Activated T-cell treated with anti-CD3 and anti-CD28 coated beads, Interleukin-2, amount 50 U/mL, for 24 hours (primary cell): ENCODE data around the gene FANCF.
"Not testable (repeated sequence)": the region's sequence is repeated elsewhere in the genome, so short reads cannot be mapped to it uniquely, and the experiment has no call there.

Experiments used
- DNase-seq: peaks from one replicate; pipeline ENCODE4 v3.0.0-alpha.2; 2020
- H3K27ac Mint-ChIP-seq: 2 replicates; pipeline ENCODE4 v1.8.0; 2020; ENCODE audit warnings: mild to moderate bottlenecking, mixed read lengths
- H3K27me3 Mint-ChIP-seq: 2 replicates; pipeline ENCODE4 v1.8.0; 2020; ENCODE audit warnings: mixed read lengths
- H3K36me3 Mint-ChIP-seq: 2 replicates; pipeline ENCODE4 v1.8.0; 2020; ENCODE audit warnings: low read depth, mixed read lengths
- H3K4me1 Mint-ChIP-seq: 2 replicates; pipeline ENCODE4 v1.8.0; 2020; ENCODE audit warnings: low read depth, mixed read lengths
- H3K4me3 Mint-ChIP-seq: 2 replicates; pipeline ENCODE4 v1.8.0; 2020; ENCODE audit warnings: mild to moderate bottlenecking, moderate library complexity, mixed read lengths
- H3K9me3 Mint-ChIP-seq: 2 replicates; pipeline ENCODE4 v1.8.0; 2020; ENCODE audit warnings: mixed read lengths

FANCF gene, protein sequence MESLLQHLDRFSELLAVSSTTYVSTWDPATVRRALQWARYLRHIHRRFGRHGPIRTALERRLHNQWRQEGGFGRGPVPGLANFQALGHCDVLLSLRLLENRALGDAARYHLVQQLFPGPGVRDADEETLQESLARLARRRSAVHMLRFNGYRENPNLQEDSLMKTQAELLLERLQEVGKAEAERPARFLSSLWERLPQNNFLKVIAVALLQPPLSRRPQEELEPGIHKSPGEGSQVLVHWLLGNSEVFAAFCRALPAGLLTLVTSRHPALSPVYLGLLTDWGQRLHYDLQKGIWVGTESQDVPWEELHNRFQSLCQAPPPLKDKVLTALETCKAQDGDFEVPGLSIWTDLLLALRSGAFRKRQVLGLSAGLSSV

DNA sequence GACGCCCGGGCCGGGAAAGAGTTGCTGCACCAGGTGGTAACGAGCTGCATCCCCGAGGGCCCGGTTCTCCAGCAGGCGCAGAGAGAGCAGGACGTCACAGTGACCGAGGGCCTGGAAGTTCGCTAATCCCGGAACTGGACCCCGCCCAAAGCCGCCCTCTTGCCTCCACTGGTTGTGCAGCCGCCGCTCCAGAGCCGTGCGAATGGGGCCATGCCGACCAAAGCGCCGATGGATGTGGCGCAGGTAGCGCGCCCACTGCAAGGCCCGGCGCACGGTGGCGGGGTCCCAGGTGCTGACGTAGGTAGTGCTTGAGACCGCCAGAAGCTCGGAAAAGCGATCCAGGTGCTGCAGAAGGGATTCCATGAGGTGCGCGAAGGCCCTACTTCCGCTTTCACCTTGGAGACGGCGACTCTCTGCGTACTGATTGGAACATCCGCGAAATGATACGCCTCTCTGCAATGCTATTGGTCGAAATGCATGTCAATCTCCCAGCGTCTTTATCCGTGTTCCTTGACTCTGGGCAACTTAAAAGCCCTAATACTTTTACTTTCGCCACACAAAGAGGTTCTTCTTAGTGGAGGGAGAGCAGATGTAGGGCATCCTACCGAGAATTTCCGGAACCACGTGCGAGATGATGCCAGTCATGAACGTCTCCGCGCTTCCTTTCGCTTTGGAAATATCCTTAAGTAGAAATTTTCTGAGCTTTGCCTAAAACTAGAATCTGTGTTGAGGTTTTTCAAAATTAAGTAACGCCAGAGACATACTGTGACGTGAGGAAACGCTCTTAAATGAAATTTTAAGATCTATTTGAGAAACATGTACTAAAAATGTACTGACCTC is at the start of gene FANCF:
Gene FANCF (minus strand): TSS at position 376 of the 840 bp plus-strand sequence. CDS start 13 bp downstream, at position 363.
- H3K27ac Mint-ChIP-seq, result peak within 1 kb of the TSS; percentile 99
- peak; percentile 90 for DNase-seq
- peaks cover 47% of the 10 kb centered on the region for H3K36me3 Mint-ChIP-seq
- no peaks in the 10 kb centered on the region for H3K27me3 Mint-ChIP-seq
- no peaks in the 10 kb centered on the region for H3K9me3 Mint-ChIP-seq
- H3K4me3 Mint-ChIP-seq, result peak within 1 kb of the TSS; percentile 98
- peaks cover 38% of the 10 kb centered on the region for H3K4me1 Mint-ChIP-seq

DNA sequence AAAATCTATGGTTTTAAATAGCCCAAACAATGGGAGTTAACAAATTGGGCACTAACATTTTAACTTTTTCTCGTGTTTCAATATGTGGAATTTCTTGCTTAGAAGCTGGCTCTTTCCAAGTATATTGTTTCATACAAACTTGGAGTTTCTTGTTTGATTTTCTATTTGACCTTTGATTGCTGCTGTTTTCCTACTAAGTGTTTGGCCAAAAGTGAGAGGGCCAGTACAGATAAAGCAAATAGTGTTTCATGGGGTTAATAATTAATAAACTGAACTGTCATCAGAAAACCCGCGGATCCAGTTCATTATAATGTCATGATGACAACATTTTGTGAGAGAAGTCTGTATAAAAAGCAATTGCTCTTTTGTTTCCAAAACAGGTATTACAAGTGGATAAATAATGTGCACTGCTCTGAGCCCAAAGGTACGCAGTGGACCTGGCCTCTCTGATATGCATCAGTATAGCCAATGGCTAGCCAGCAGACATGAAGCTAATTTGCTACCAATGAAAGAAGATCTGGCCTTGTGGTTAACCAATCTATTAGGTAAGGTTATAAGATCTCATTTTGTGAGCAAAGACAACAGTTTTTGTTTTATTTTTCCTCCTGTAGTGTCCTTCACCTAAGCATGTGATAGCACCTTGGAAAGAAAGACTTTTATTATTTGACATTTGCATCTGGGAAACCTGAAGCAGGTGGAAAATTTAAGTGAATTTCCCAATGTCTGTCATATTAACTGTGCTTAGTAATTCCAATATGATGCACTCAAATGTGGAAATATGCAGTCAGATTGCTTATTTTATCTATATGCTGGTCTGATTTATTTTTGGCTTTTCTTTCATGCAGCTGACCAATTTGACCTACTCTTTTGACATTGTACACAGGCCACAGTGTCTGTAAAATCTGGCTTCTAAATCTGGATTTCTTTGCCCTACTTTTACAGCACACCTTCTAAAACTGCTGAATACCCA is 49.1 kb upstream of the FANCF start:
- no peaks in the 10 kb centered on the region for H3K36me3 Mint-ChIP-seq

DNA sequence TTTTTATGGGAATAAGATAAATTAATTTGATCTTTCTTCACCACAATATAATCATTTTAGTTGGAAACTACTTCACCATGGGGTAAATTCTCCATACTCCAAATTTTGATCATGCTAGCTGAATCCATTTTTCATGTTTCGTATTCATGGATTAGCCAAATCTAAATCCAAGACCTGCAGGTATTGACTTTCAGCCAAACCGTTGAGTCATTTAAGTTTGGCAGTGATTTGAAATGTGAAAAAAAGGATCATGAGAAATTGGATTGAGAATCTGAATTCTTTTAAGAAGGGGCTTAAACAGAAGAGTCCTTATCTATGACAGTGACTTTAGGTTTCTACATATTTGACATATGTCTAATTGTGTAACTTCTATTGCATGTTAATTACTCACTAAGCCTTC is 46.1 kb upstream of the FANCF start:
- Mint-ChIP-seq H3K4me1 (peaks cover 11% of the 10 kb centered on the region), H3K4me3 (no peak overlapping the region), H3K27ac (no peak overlapping the region), H3K27me3 (peaks cover 34% of the 10 kb centered on the region), H3K36me3 (no peaks in the 10 kb centered on the region), H3K9me3 (no peaks in the 10 kb centered on the region)
- DNase-seq, result no peak

More for the DNA sequence above, 49.1 kb upstream of the FANCF start:
- no peaks in the 10 kb centered on the region for H3K4me1 Mint-ChIP-seq
- peaks cover 13% of the 10 kb centered on the region for H3K27me3 Mint-ChIP-seq
- DNase-seq, result no peak
- no peaks in the 10 kb centered on the region for H3K9me3 Mint-ChIP-seq
- H3K4me3 Mint-ChIP-seq, result no peak overlapping the region
- no peak overlapping the region for H3K27ac Mint-ChIP-seq

DNA sequence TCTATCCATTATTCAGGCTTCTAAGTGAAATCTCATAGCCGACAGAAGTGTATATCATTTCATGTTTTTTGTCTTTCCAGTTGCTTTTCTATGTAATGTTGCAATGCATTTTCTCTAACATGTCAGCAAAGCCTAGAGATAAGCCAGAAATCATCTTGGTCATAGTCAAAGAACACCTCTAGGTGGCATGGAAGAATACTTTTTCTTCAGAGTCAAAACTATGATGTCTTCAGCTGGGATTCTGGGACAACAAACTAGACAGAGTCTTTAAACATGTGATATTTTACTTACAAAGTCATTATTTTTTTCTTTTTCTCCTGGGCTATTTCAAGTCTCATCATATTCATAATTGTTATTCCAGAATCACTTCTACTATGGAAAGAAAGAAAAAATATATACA is 45.2 kb upstream of the FANCF start:
- Mint-ChIP-seq H3K27ac (no peak overlapping the region), H3K9me3 (no peaks in the 10 kb centered on the region), H3K4me1 (peaks cover 17% of the 10 kb centered on the region), H3K36me3 (no peaks in the 10 kb centered on the region), H3K4me3 (no peak overlapping the region), H3K27me3 (peaks cover 42% of the 10 kb centered on the region)
- no peak for DNase-seq

DNA sequence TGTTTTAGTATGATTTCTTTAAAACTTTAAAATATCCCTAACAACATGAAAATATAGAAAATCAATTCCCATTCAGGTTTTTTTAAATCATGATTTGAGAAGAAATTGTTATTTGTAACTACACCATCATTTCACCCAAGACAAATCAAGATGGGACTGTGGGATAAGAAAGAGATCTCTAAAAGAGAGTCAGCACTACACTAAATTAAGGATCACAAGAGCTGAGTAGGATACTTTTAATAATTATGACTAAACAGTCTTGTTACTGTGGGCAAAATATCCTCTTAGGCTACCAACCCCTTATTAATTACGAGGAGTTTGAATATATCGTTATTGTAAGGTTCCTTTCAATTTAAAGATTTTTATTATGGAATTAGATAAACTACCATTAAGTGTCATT is 43.7 kb upstream of the FANCF start:
- Mint-ChIP-seq H3K9me3 (no peaks in the 10 kb centered on the region), H3K4me3 (no peak overlapping the region), H3K27me3 (peaks cover 51% of the 10 kb centered on the region), H3K36me3 (no peaks in the 10 kb centered on the region), H3K27ac (no peak overlapping the region), H3K4me1 (peaks cover 17% of the 10 kb centered on the region)
- no peak for DNase-seq

DNA sequence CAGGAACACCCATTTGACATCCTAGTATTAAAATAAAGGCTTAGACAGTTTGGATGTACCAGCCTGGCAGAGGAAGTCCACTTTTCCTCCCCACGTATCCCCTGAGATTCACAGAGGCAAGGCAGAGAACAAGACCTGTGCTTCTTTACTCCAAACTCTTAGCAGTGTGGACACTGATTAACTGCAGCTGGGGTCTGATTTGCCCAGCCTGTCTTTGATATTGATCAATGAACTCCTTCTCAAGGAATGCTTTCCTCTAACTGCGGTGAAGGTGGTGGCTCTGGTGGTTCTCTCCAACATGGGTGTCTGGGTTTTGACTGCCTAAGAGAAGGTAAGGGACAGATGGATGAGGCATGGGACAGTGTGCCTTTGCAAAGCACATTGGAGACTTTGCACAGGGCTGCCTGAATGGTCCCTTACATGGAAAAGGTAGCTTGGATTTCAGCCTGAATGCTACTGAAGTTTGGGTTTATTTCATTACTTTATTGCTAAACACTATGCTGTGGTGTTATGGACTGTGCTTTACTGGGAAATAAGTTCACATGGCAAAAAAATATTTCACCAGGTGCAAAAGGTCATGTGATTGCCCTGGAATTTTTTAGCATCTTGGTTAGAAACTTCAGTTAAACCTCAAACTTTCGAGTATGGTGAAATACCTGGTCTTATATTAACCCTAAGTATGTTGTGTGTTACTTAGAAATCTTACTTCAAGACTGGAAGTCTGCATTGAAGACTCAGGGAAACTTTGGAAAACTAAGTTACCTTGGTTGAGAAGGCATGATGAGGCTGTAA is 42.6 kb upstream of the FANCF start:
- Mint-ChIP-seq H3K4me3 (no peak overlapping the region), H3K27me3 (peaks cover 51% of the 10 kb centered on the region), H3K27ac (no peak overlapping the region), H3K9me3 (no peaks in the 10 kb centered on the region), H3K4me1 (peaks cover 17% of the 10 kb centered on the region), H3K36me3 (no peaks in the 10 kb centered on the region)
- no peak for DNase-seq

DNA sequence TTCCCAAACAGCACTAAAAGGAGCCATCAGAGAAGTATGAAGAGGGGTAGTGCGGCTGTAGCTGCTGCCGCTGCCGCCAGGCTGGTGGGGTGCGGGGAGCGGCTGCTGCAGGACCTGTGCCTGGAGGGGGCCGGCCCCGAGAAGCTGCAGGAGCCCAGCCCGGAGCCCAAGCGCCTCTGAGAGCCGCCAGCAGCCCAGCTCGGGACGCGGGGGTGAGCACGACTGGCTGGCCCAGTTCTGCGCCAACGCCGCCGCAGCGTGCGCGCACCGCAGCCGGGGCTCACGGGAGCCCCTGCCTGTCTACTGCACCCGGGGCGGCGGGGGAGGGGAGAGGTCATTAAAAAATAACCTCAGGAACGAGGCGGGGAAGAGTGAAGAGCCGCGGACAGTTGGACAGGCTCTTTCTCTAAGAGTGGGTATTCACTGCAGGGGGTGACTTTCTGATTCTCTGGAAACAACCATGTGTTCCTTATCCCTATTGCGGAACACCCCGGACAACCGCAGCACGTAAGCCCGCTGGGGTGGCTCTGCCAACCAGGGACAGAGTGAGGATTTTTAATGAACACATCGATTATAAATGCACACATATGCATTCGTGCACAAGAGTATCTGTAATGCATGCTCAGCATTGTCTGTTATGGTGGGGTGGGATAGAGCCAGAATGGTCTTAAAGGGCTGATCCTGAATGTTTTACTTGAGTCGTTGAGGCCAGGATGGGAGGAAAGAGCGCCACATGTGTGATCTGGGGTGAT is 41.2 kb upstream of the FANCF start:
- Mint-ChIP-seq H3K9me3 (no peaks in the 10 kb centered on the region), H3K36me3 (no peaks in the 10 kb centered on the region), H3K27ac (no peak overlapping the region), H3K4me1 (peaks cover 17% of the 10 kb centered on the region), H3K4me3 (peak overlapping the region; percentile 61), H3K27me3 (peaks cover 54% of the 10 kb centered on the region)
- DNase-seq, result peak; percentile 49

DNA sequence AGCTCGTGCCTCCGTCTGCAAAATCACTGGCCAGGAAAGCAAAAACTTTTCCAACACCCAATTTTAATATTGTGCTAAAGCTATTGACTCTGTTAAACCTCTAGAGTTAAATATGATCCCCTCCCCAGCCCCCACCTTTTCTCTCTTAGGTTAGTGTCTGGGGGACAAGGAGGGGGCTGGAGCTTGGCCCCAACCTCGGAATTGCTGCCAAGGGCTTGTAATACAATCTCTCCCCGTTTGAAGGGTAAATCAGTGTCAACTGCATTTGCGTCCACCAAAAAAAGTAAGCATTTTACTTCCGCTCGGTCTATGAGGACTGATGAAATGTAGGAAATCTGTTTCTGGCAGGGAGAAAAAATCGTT is 40.7 kb upstream of the FANCF start, which contains the start of gene GAS2:
Gene GAS2 (plus strand): TSS at position 287 of the 363 bp plus-strand sequence. CDS start 8,259 bp downstream, outside the sequence.
- Mint-ChIP-seq H3K4me1 (peaks cover 17% of the 10 kb centered on the region), H3K36me3 (no peaks in the 10 kb centered on the region), H3K27me3 (peaks cover 54% of the 10 kb centered on the region), H3K4me3 (peak within 1 kb of the TSS; percentile 61), H3K9me3 (no peaks in the 10 kb centered on the region), H3K27ac (no peak within 1 kb of the TSS)
- DNase-seq, result no peak

DNA sequence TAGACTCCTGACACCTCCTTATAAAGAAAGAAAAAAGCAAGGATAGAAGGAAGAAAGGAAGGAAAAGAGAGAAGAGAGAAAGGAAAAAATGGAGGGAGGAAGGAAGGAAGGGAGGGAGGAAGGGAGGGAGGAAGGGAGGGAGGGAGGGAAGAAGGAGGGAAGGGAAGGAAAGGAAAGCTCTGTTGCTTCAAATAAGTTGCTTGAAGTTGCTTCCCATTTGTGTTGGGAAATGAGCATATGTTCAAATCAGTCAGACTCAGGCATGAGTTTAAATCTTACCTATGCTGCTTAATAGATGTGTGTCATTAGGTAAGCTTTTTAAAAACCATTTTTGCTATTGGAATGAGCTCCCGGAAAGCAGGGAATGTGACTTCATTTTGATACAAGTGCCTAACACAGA is 34.2 kb upstream of the FANCF start:
- no peak for DNase-seq
- H3K36me3 Mint-ChIP-seq, result no peaks in the 10 kb centered on the region
- H3K4me1 Mint-ChIP-seq, result peaks cover 25% of the 10 kb centered on the region
- no peak overlapping the region for H3K4me3 Mint-ChIP-seq
- no peak overlapping the region for H3K27ac Mint-ChIP-seq
- H3K9me3 Mint-ChIP-seq, result no peaks in the 10 kb centered on the region
- peaks cover 8% of the 10 kb centered on the region for H3K27me3 Mint-ChIP-seq

DNA sequence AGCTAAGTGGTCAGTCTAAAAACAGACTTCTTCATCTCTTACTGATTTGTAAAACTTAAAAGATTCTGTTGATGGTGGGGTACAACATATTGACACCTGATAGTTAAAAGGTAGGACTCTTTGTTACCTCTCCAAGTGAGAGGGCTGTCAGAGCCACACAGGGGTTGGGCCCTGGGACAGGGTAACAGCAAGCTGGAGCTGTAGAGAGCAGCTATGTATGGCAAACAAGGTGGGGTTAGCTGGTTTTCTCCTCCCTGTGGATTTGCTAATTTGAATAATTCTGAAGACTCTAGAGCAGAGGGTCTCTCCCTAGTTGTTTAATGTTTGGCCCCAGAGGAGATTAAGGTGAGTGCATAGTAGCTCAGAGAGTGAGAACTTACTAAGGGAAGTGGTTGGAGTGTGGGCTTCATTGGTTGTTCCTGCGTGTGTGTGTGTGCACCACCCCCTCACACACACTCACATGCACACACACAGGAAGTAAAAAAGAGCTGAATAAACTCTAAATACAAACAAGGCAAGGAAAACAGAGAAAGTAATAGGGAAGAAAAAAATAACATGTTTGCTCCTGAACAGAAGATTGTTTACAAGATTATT is 31.6 kb upstream of the FANCF start:
- no peaks in the 10 kb centered on the region for H3K27me3 Mint-ChIP-seq
- H3K9me3 Mint-ChIP-seq, result no peaks in the 10 kb centered on the region
- peaks cover 28% of the 10 kb centered on the region for H3K4me1 Mint-ChIP-seq
- DNase-seq, result no peak
- no peak overlapping the region for H3K27ac Mint-ChIP-seq
- peaks cover 1% of the 10 kb centered on the region for H3K36me3 Mint-ChIP-seq
- no peak overlapping the region for H3K4me3 Mint-ChIP-seq

DNA sequence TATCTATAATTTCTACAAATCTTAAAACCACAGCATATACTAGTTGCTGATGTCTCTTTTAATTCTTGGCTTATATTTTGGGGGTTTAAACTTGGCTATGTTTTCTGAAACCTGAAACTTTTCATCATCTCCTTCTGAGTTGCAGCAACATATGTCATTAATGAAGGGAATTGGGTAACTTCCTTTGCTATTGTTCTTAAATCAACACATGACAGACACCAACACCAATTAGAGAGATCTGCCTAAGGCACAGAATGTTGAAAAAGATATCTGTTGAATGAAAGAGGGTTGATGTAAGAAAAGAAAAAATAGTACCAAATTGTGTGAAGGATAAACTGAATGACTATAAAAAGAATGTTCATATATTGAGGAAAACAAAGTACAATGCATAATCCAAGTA is 30.5 kb upstream of the FANCF start:
- Mint-ChIP-seq H3K27ac (no peak overlapping the region), H3K4me3 (no peak overlapping the region), H3K9me3 (no peaks in the 10 kb centered on the region), H3K27me3 (no peaks in the 10 kb centered on the region), H3K36me3 (peaks cover 1% of the 10 kb centered on the region), H3K4me1 (peaks cover 30% of the 10 kb centered on the region)
- DNase-seq, result no peak

DNA sequence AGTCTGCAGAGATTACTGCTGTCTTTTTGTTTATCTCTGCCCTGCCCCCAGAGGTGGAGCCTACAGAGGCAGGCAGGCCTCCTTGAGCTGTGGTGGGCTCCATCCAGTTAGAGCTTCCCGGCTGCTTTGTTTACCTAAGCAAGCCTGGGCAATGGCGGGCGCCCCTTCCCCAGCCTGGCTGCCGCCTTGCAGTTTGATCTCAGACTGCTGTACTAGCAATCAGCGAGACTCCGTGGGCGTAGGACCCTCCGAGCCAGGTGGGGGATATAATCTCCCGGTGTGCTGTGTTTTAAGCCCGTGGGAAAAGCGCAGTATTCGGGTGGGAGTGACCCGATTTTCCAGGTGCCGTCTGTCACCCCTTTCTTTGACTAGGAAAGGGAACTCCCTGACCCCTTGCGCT is 26.7 kb upstream of the FANCF start:
- not testable (repeated sequence) for DNase-seq

DNA sequence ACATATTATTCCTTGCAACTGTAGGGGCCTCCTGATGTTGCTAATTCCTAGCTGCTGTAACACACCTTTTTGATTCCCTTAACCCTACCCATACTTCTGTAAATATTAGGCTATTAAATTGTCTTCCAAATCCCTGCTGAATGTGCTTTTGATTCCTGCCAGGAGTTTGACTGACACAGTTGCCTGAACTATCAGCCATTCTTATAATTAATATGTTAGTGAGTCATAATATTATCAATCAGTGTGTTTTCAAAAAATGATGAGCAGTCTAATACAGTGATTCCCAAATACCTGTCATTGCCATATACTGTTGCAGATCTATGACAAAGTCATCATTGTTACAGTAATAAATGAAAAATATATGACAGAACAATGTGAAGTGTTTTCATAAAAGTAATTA is 15.9 kb upstream of the FANCF start:
- H3K4me3 Mint-ChIP-seq, result no peak overlapping the region
- H3K9me3 Mint-ChIP-seq, result no peaks in the 10 kb centered on the region
- DNase-seq, result no peak
- no peaks in the 10 kb centered on the region for H3K27me3 Mint-ChIP-seq
- H3K4me1 Mint-ChIP-seq, result no peaks in the 10 kb centered on the region
- no peaks in the 10 kb centered on the region for H3K36me3 Mint-ChIP-seq
- no peak overlapping the region for H3K27ac Mint-ChIP-seq

More for the DNA sequence above, 26.7 kb upstream of the FANCF start:
- not testable (repeated sequence) for H3K4me3 Mint-ChIP-seq, H3K27me3 Mint-ChIP-seq, H3K36me3 Mint-ChIP-seq, H3K9me3 Mint-ChIP-seq, H3K27ac Mint-ChIP-seq
- H3K4me1 Mint-ChIP-seq, result peaks cover 23% of the 10 kb centered on the region
